Retinal pigment epithelial cell (primary cell): Measurements from ENCODE around the gene DAPK1.

Experiments used
- DNase-seq: peaks from one replicate; pipeline ENCODE4 v3.0.0-alpha.2; 2010; ENCODE audit warnings: low read depth
- H3K4me3 ChIP-seq: 2 replicates; pipeline ENCODE4 v1.5.1; 2011; ENCODE audit warnings: mild to moderate bottlenecking, low read length, control low read depth, moderate library complexity
- TF ChIP-seq, protein P1 (sequence below): conservative IDR thresholded peaks from 2 replicates; pipeline ENCODE4 v1.5.1; 2011; ENCODE audit warnings: low read depth, low read length, control low read depth, inconsistent platforms

The DAPK1 gene

DNA sequence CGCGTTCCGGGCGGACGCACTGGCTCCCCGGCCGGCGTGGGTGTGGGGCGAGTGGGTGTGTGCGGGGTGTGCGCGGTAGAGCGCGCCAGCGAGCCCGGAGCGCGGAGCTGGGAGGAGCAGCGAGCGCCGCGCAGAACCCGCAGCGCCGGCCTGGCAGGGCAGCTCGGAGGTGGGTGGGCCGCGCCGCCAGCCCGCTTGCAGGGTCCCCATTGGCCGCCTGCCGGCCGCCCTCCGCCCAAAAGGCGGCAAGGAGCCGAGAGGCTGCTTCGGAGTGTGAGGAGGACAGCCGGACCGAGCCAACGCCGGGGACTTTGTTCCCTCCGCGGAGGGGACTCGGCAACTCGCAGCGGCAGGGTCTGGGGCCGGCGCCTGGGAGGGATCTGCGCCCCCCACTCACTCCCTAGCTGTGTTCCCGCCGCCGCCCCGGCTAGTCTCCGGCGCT, at the start of gene DAPK1:
DAPK1 (plus strand) TSS at position 264 of the 442 bp plus-strand sequence. CDS start 1,211 bp downstream, outside the sequence.
- DNase-seq = no peak
- peak within 1 kb of the TSS; percentile 73 for H3K4me3 ChIP-seq
- TF ChIP-seq, protein P1, sequence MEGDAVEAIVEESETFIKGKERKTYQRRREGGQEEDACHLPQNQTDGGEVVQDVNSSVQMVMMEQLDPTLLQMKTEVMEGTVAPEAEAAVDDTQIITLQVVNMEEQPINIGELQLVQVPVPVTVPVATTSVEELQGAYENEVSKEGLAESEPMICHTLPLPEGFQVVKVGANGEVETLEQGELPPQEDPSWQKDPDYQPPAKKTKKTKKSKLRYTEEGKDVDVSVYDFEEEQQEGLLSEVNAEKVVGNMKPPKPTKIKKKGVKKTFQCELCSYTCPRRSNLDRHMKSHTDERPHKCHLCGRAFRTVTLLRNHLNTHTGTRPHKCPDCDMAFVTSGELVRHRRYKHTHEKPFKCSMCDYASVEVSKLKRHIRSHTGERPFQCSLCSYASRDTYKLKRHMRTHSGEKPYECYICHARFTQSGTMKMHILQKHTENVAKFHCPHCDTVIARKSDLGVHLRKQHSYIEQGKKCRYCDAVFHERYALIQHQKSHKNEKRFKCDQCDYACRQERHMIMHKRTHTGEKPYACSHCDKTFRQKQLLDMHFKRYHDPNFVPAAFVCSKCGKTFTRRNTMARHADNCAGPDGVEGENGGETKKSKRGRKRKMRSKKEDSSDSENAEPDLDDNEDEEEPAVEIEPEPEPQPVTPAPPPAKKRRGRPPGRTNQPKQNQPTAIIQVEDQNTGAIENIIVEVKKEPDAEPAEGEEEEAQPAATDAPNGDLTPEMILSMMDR = no peak

DNA sequence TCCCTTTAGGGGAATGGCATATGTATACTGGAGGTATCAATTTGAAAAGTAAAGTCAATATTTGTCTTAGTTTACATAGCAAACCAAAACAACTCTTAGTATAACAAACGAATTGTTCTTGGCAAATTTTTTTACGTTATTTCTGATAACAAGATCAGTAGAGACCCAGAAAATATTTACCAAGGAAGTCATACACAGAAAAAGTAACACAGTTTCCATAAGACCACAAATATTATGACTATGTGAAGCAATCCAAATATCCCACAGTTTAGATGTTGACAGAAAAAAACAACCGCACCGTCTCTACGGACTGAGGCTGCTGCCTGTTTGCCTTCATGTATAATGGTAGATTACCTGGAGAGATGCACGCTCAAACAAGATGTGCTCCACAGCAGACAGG, 46.5 kb upstream of the DAPK1 start:
- no peak overlapping the region for H3K4me3 ChIP-seq
- TF ChIP-seq, protein P1 = no peak
- DNase-seq = no peak

DNA sequence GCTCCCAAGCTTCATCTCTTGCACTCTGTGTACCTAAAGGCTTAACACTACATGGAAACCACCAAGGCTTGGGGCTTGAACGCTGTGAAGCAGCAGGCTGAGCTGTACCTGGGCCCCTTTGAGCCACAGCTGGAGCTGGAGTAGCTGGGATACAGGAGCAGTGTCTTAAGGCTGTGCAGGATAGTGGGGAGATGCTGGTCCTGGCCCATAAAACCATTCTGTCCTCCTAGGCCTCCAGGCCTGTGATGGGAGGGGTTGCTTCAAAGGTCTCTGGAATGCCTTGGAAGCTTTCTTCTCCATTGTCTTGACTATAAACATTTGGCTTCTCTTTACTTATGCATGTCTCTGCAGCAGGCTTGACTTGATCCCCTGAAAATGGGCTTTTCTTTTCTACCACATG, 42.3 kb upstream of the DAPK1 start:
- no peak for DNase-seq
- H3K4me3 ChIP-seq = no peak overlapping the region
- TF ChIP-seq, protein P1 = no peak

DNA sequence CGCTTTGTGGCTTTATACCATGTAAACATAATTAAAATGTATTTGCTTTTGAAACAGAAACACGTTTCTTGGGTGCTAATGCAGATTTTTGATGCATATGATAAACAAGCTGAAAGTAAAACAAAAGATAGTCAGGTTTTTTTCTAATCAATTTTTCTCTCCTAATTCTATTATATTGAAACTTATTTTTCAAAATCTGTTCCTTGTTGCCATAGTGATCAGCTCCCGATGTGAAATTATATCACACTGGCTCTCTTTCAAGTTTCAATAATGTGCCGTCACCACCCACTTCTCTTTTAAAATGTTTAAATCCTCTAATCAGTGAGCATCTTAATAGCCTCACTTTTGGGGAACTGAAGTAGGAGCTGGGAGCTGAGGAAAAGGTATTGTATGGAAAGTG, 36.4 kb upstream of the DAPK1 start:
- H3K4me3 ChIP-seq = no peak overlapping the region
- DNase-seq = no peak
- TF ChIP-seq, protein P1 = no peak

DNA sequence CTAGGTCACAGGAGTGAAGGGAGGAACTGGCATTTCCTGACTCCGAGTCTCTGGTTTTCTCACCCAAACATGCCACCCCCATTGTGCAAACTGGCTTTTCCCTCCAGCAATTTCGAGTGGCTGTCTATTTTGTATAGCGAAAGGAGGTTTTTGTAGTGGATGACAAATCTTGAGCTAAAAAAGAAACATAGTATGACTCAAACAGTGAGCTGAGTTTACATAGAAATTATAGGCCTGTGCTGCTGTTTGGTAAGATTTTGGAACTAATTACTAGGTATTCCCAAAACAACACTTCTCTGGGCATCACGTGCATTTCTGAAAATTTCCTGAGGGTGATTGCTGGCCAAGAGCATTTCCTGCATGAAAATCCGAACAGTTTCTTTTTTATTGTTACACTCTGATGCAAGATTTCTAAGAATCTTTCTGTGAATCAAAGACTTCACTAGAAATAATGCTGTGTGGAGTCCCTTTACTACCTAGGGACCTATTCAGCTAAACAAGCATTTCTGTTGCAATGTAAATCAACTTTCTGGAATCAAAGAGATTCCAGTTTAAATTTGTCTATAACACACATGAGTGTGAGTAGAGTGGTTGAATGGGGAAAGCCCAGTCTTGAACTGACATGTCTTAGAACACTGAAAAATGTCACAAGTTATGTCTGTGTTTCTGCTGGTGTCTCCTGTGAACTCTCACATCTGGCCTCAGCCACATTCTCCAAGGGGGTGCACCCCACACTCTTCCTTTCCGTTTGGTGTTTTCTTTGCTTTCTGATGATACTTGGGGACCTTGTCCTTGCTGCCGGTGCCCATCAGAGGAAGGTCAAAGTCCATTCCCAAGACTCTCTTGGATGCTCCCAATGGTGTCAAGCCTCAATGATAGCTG, 33.3 kb upstream of the DAPK1 start:
- no peak overlapping the region for H3K4me3 ChIP-seq
- DNase-seq = no peak
- TF ChIP-seq, protein P1 = no peak

DNA sequence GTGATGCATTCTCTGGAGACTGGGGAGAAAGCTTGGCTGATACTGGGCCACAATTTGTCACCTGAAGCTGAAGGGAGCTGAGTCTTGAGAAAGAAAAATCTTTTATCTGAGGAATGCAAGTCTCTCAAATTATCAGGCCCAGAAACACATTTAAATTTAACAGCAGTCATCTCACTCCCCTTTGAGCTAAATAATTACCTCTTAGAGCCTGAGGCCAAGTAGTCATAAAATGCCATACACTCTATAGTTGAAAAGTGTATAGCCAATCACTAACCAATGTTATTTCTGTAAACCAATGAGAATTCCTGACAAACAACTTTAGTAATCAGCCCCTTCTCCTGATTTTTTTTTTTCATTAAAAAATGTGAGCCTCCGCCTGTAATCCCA, 32.7 kb upstream of the DAPK1 start:
- H3K4me3 ChIP-seq = no peak overlapping the region
- TF ChIP-seq, protein P1 = no peak
- no peak for DNase-seq

DNA sequence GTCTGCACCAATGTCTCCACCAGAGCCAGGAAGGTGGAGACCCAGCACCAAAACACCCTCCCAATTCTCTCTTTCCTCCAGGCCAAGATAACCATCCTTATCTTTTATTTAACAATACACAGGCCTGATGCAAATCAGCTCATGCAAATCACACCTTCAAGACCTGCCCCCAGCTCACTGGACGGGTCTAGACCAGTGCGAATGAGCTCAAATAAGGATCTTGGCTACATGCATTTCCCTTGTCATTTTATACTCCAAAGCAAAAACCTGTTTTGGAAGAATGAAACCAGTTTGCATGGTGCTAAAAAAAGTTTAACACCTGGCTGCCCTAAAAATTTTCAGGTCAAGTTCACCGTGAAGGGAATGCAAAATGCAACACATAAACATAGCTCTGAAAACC, 31.9 kb upstream of the DAPK1 start:
- DNase-seq = no peak
- H3K4me3 ChIP-seq = no peak overlapping the region
- TF ChIP-seq, protein P1 = no peak
